Activated naive CD4-positive, alpha-beta T cell treated with anti-CD3 and anti-CD28 coated beads for 36 hours (primary cell): ENCODE results near the gene FAM184B. TPM values are rescaled to one million over a fixed set of nuclear protein-coding genes. Genes with fewer than 3 reads are reported as not detected.

ENCODE experiments used
- total RNA-seq, 2 experiments: library from RNA; stranded (reverse); gene quantifications; one replicate each; pipeline ENCODE4 v1.2.3, GENCODE V29; 2021

FAM184B gene
- total RNA-seq, 2 experiments from 2014 or later, result not detected

Other genes with a start within 250 kb of the FAM184B start
- gene LAP3, start 204.4 kb downstream of the FAM184B start, total RNA-seq, result 100 to 1,000 TPM; 109 to 111 TPM
- gene MED28, start 167.0 kb downstream of the FAM184B start, total RNA-seq, result 10 to 100 TPM; 52.3 to 59.5 TPM
- 10 to 100 TPM; 46.6 to 48.5 TPM for gene DCAF16, start 29.1 kb upstream of the FAM184B start, total RNA-seq
- 10 to 100 TPM; 70.2 to 78.4 TPM for gene NCAPG, start 29.4 kb upstream of the FAM184B start, total RNA-seq
- gene LCORL, start 240.1 kb upstream of the FAM184B start, total RNA-seq, result 1 to 10 TPM; 8.6 to 9.4 TPM